Small intestine (tissue), 16 donors: ENCODE measurements around the gene LPO. TPM values are rescaled to one million over a fixed set of nuclear protein-coding genes. Genes with fewer than 3 reads are reported as not detected.

Experiments
- DNase-seq, 2 donors: peaks; one replicate each; pipeline versions ENCODE4 v3.0.0 to v3.0.0-alpha.2; 2013
- FAIRE-seq: peaks from 2 replicates; lab custom pipeline; 2012; peaks lifted over from hg19 to GRCh38; lab: Jason Lieb, UNC
- H3K27ac ChIP-seq, 3 donors: one replicate each; pipeline ENCODE4 v1.5.1; 2013; ENCODE audit warnings: low read length in 2 of 3, mild to moderate bottlenecking in 2 of 3, control low read depth in 1 of 3, inconsistent platforms in 1 of 3, low read depth in 1 of 3, moderate library complexity in 1 of 3
- H3K27me3 ChIP-seq, 3 donors: one replicate each; pipeline ENCODE4 v1.6.1; 2013; ENCODE audit warnings: low read length in 3 of 3, inconsistent platforms in 1 of 3; ENCODE audit not compliant: control insufficient read depth in 3 of 3, insufficient read depth in 3 of 3
- H3K36me3 ChIP-seq, 3 donors: one replicate each; pipeline ENCODE4 v1.6.1; 2013; ENCODE audit warnings: low read length in 3 of 3, inconsistent platforms in 1 of 3, low read depth in 1 of 3, mild to moderate bottlenecking in 1 of 3, moderate library complexity in 1 of 3; ENCODE audit not compliant: control insufficient read depth in 3 of 3, insufficient read depth in 2 of 3
- H3K4me1 ChIP-seq, 3 donors: one replicate each; pipeline ENCODE4 v1.6.1; 2013; ENCODE audit warnings: low read length in 2 of 3, inconsistent platforms in 1 of 3, low read depth in 1 of 3, mild to moderate bottlenecking in 1 of 3, moderate library complexity in 1 of 3; ENCODE audit not compliant: control insufficient read depth in 3 of 3, insufficient read depth in 2 of 3
- H3K4me3 ChIP-seq, 3 donors: one replicate each; pipeline ENCODE4 v1.5.1; 2013; ENCODE audit warnings: low read length in 3 of 3, control low read depth in 1 of 3, inconsistent platforms in 1 of 3, low read depth in 1 of 3, mild to moderate bottlenecking in 1 of 3, moderate library complexity in 1 of 3
- H3K9me3 ChIP-seq, 2 donors: one replicate each; pipeline ENCODE4 v1.6.1; 2013; ENCODE audit warnings: low read depth in 1 of 2, low read length in 1 of 2; ENCODE audit not compliant: control insufficient read depth in 2 of 2, insufficient read depth in 1 of 2
- WGBS, 3 donors: extraction: QIAGEN DNeasy Blood & Tissue Kit; methylation state at CpG; one replicate each; pipeline ENCODE4 v1.1.7; 2013; 5-methylcytosine and 5-hydroxymethylcytosine counted together
- long read RNA-seq, 10 donors: transcript quantifications; one replicate each; lab custom pipeline, GENCODE V29; 2026
- polyA plus RNA-seq, 4 donors: library from polyadenylated mRNA; stranded (reverse) in 3 of 4; unstranded in 1 of 4; fragments of 200-250 nt in 3 of 4; fragments of 120-200 nt in 1 of 4; gene quantifications; one replicate each; pipeline versions ENCODE4 v1.2.1 to v1.2.3, GENCODE V29; 2013
- donor health status: healthy with polysubstance abuse.
- donor health status: control.
- donor health status: control.
- donor health status: Bipolar disorder and iron deficiency.
- donor health status: healthy.

LPO gene
- under 1 TPM in 2 of 4 donors, not detected in 2; 0.44 to 0.55 TPM for polyA plus RNA-seq
- long read RNA-seq, donor 1, result 0 reads
- long read RNA-seq, donor 2, result 0 reads
- long read RNA-seq, donor 3, result 0 reads
- long read RNA-seq, donor 4, result 0 reads
- long read RNA-seq, donor 5, result 0 reads
- long read RNA-seq, donor 6, result 0 reads
- long read RNA-seq, donor 7, result 0 reads
- long read RNA-seq, donor 8, result 0 reads
- long read RNA-seq, donor 9, result 0 reads
- long read RNA-seq, donor 10, result 0 reads

DNA sequence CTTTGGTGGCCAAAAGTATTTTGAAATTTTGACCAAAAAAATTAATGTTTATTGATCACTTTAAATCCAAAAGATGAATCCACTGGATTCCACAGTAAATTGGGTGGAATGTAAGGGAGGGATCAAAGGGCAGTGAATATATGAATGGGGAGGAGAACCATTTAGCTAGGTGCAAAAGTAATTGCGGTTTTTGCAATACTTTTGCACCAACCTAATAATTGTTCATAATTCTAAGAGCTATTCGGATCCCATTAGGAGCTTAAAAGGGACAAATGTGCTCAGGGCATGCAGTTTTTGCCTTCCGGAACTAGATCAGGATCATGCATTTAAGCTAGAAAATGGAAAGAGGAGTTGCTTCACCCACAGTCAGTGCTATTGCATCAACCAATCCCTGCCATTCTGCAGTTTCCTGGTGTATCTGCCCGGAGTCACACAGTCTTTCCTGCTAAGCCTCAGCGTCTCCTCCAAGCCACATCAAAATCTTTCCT lies at the start of gene LPO:
Gene LPO (plus strand): TSS at position 438 of the 488 bp plus-strand sequence. CDS start 4,396 bp downstream, outside the sequence.
- Histone ChIP-seq H3K36me3 (no peaks in the 10 kb centered on the region), H3K4me3 (no peak within 1 kb of the TSS), H3K9me3 (no peaks in the 10 kb centered on the region), H3K4me1 (no peaks in the 10 kb centered on the region), H3K27ac (no peak within 1 kb of the TSS), H3K27me3 (peaks cover 0 to 19% (median 4%) of the 10 kb centered on the region in 3 donors)
- 73 to 76% (median 74%) methylated on average over 5 of the region's 5 CpGs for whole genome bisulfite sequencing, 3 donors
- no peak for FAIRE-seq
- DNase-seq, result no peak

DNA sequence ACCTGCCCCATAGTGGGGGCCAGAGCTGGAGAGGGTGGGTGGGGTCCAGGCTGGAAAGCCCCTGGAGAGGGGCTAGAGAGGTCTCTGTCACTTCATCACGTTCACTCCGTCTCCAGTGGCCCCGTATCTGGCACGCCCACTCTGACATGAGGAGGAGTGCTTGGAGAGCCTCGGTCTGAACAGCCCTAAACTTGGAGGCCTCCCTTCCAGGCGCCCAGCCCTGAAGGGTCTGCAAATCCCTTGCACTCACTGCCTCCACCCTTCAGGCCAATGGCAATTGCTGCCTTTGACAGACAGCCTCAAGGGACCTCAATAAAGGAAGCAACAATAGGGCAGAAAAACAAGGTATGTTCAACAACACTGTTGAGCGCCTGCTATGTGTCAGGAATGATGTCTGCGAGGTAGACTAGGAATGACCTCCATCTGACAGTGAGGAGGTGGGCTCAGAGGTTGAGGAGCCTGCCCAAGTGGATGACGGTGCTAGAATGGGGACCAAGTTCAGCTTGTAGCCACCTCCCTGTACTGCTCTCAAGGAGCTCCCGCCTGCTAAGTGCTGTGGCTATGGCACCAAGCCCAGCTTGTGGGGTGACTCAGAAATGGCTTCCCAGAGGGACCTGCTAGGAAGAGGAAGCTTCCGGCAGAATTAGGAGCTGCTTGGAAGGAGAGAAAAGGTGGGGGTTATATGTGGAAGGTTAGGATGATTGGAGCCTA lies 48.8 kb upstream of the LPO start:
- H3K4me1 ChIP-seq, result peaks cover 0 to 14% (median 0%) of the 10 kb centered on the region in 3 donors
- H3K27me3 ChIP-seq, result peaks cover 0 to 12% (median 0%) of the 10 kb centered on the region in 3 donors
- DNase-seq (peak in 1 of 2 donors; percentile 31), FAIRE-seq (no peak)
- H3K4me3 ChIP-seq, result no peak overlapping the region
- H3K36me3 ChIP-seq, result no peaks in the 10 kb centered on the region
- 46 to 62% (median 55%) methylated on average over 11 of the region's 11 CpGs for WGBS, 3 donors
- no peaks in the 10 kb centered on the region for H3K9me3 ChIP-seq
- no peak overlapping the region for H3K27ac ChIP-seq

- no peak for FAIRE-seq
- H3K27ac ChIP-seq, result no peak overlapping the region
- H3K4me3 ChIP-seq, result no peak overlapping the region
- H3K4me1 ChIP-seq, result peaks cover 0 to 7% (median 0%) of the 10 kb centered on the region in 3 donors
- WGBS, 3 donors, result 25 to 36% (median 36%) methylated on average over 14 of the region's 14 CpGs
- peaks cover 0 to 12% (median 0%) of the 10 kb centered on the region in 3 donors for H3K27me3 ChIP-seq
- no peaks in the 10 kb centered on the region for H3K36me3 ChIP-seq
- DNase-seq, result no peak
- H3K9me3 ChIP-seq, result no peaks in the 10 kb centered on the region
These were observed 47.0 kb upstream of the LPO start for GRCh38 chr17:58191241-58191896.

DNA sequence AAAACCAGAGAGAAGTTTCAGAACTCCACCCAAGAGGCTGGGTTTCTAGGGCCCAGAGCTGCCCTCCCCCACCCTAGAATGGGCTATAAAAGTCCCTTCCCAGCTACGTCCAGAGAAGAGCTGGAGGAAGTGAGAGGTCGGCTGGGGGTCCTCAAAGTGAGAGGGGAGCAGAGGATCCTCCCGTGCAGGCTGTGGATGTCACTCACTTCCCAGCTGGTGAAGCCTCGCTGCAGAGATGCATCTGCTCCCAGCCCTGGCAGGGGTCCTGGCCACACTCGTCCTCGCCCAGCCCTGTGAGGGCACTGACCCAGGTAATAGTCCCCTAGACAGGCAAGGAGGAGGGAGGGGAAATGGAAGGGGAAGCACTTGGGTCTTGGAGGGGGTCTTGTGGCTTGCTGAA lies 45.8 kb upstream of the LPO start, which contains the start of gene EPX:
Gene EPX (plus strand): TSS at position 115 of the 400 bp plus-strand sequence. CDS start 121 bp downstream, at position 236.
- Histone ChIP-seq H3K36me3 (no peaks in the 10 kb centered on the region), H3K9me3 (no peaks in the 10 kb centered on the region), H3K4me3 (no peak within 1 kb of the TSS), H3K27ac (no peak within 1 kb of the TSS), H3K27me3 (peaks cover 0 to 12% (median 0%) of the 10 kb centered on the region in 3 donors), H3K4me1 (peaks cover 0 to 7% (median 0%) of the 10 kb centered on the region in 3 donors)
- FAIRE-seq (no peak), DNase-seq (no peak)
- WGBS, 3 donors, result 32 to 44% (median 40%) methylated on average over 6 of the region's 6 CpGs

- Histone ChIP-seq H3K27me3 (peaks cover 0 to 11% (median 0%) of the 10 kb centered on the region in 3 donors), H3K36me3 (no peaks in the 10 kb centered on the region), H3K4me1 (peaks cover 0 to 7% (median 0%) of the 10 kb centered on the region in 3 donors), H3K4me3 (no peak overlapping the region), H3K27ac (no peak overlapping the region), H3K9me3 (no peaks in the 10 kb centered on the region)
- 76 to 86% (median 77%) methylated on average over 12 to 18 of the region's 18 CpGs for WGBS, 3 donors
- DNase-seq (no peak), FAIRE-seq (no peak)
These were observed 44.6 kb upstream of the LPO start for GRCh38 chr17:58193641-58194255.

GRCh38 chr17:58195518-58196123 lies 42.8 kb upstream of the LPO start:
- 58 to 84% (median 76%) methylated on average over 5 of the region's 5 CpGs for WGBS, 3 donors
- Histone ChIP-seq H3K4me3 (no peak overlapping the region), H3K27me3 (peaks cover 0 to 15% (median 0%) of the 10 kb centered on the region in 3 donors), H3K4me1 (peaks cover 0 to 7% (median 0%) of the 10 kb centered on the region in 3 donors), H3K27ac (no peak overlapping the region), H3K36me3 (no peaks in the 10 kb centered on the region), H3K9me3 (no peaks in the 10 kb centered on the region)
- DNase-seq (no peak), FAIRE-seq (no peak)

DNA sequence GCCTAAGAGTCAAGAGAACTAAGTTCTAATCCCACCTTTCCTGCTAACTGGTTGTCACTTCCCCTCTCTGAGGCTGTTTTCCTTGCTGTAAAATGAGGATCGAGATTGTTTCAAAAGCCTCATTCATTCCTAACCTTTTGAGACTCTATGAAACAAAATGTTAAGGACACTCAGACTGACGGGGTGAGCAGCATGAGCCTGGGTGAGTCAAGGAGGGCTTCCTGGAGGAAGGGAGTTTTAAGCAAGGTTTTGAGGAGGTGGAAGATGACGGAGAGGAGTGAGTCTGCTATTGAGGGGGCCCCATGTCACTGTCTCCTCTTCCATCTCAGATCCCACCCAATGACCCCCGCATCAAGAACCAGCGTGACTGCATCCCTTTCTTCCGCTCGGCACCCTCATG lies 41.8 kb upstream of the LPO start:
- H3K9me3 ChIP-seq, result no peaks in the 10 kb centered on the region
- H3K36me3 ChIP-seq, result no peaks in the 10 kb centered on the region
- H3K4me3 ChIP-seq, result no peak overlapping the region
- DNase-seq (no peak), FAIRE-seq (no peak)
- peaks cover 0 to 12% (median 0%) of the 10 kb centered on the region in 3 donors for H3K27me3 ChIP-seq
- WGBS, 3 donors, result 80 to 83% (median 81%) methylated on average over 7 of the region's 7 CpGs
- H3K27ac ChIP-seq, result no peak overlapping the region
- H3K4me1 ChIP-seq, result peaks cover 0 to under 1% (median 0%) of the 10 kb centered on the region in 3 donors
